Fibroblast of the conjunctiva (primary cell): Measurements from ENCODE around the gene FOXA3.

Source experiments
- DNase-seq: peaks from one replicate; pipeline ENCODE4 v3.0.0-alpha.2; 2010; ENCODE audit warnings: low read depth

Gene FOXA3

GRCh38 chr19:45863840-45864628, at the start of gene FOXA3:
Gene FOXA3, plus strand, starts transcription at chr19:45864326. Its CDS starts 131 bp downstream, at chr19:45864457.
- DNase-seq: no peak

- no peak for DNase-seq
Observed at GRCh38 chr19:45814851-45815480, 49.2 kb upstream of the FOXA3 start, which contains the start of gene RSPH6A. Gene RSPH6A, minus strand, starts transcription at chr19:45815308. Its CDS starts 132 bp downstream, at chr19:45815176.

DNA sequence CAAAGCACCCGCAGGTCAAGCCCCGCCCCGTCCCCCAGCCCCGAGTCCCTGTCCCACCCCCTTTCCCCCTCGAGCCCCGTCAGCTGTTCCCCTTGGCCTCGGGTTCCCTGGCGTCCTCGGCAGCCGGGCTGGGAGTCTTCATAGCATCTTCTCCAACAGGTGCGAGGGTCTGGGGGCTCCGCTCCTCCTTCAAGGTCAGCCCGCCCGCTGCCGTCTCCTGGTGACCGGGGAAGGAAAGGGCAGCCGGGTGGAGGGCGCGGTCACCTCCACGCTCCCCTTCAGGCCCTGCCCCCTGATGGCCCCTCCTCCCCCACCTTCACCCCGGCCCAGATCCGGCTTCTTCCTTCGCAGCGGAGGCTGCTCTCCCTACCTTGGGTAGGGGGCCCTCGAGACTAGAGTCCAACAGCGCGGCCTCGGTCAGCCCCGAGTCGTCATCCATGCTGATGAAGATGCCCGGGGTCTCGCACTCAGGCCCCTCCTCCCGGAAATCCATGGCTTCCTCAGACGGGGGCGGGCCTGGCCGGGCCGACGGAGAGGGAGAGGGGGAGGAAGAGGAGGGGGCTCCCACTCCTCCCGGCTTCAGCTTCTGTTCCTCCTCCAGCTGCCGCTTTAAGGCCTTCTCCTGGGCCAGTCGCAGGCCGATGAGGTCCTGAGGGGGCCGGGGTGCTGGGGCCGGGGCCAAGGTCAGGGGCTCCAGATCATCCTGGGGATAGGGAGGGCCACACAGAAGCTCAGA, 48.5 kb upstream of the FOXA3 start:
- no peak for DNase-seq

GRCh38 chr19:45816236-45817009, 47.7 kb upstream of the FOXA3 start:
- no peak for DNase-seq

GRCh38 chr19:45817010-45817724, 47.0 kb upstream of the FOXA3 start:
- peak; percentile 92 for DNase-seq

GRCh38 chr19:45817725-45818301, 46.3 kb upstream of the FOXA3 start:
- DNase-seq: no peak

GRCh38 chr19:45819769-45820168, 44.4 kb upstream of the FOXA3 start:
- no peak for DNase-seq

DNA sequence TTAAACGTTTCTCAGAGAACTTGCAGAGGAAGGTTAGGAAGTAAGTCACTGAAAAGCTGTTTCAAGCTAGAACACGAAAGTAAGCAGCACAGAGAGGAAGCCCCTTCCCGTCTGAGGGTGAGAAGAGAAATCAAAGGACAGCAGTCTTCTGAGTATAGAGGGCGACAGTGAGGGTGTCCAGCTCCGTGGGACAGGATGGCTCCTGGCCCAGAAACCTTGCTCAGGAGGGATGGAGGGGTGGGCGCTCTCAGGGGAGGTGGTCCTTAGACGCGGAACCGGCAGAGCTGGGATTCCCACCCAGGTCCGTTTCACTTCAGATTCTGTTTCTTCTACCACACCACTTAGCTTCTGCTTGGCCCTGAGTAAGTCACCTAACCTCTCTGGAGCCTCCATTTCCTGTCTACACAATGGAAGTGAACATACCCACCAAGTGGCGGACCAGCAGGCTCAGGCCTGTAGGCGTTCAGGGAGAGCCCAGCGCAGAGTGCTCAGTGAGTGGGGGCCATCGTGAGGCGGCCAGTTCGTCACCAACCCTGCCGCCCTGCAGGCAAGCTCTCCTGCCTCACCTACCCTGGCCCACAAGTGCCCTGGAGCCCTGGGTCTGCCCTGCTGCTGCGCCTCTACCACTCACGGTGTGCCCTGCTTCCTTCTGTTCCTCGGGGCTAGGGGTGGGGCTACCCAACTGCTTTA, 43.6 kb upstream of the FOXA3 start:
- DNase-seq: no peak

DNA sequence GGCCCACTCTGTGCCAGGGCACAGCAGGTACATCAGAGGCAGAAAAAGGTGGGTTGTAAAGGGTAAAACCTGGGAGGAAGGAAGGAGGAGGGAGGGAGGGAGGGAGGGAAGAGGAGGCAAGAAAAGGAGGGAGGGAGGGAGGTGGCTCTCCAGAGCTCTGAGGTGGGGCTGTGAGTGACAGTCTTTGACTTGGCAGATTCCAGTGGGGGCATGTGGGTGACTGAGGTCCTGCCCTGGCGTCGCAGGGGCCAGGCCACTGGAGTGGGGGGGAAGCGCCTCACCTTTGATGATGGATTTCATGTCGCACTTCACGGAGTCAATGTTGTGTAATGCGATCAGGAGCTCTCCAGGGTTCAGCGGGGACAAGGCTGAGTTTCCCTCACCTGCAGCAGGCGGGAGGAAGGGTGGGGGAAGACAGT, 43.0 kb upstream of the FOXA3 start:
- no peak for DNase-seq

GRCh38 chr19:45821570-45821969, 42.6 kb upstream of the FOXA3 start:
- no peak for DNase-seq

DNA sequence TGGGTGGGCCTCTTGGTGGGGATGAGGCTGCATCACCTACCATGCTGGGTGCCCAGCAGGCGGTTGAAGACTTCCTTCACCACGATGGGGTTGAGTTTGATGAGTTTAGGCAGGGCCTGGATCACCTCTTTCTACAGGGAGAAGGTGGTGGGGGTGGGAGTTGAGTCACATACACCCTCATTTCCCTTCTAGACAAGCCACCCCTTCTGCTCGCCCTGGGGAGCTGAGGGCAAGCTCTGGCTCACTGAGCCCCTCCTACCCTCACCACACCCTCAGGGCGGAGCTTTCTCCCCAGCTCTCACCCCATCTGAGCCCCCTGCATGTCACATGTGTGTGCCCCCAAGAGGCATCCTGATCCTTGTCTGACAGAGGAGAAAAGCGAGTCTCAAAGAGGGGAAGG, 41.4 kb upstream of the FOXA3 start:
- no peak for DNase-seq

DNA sequence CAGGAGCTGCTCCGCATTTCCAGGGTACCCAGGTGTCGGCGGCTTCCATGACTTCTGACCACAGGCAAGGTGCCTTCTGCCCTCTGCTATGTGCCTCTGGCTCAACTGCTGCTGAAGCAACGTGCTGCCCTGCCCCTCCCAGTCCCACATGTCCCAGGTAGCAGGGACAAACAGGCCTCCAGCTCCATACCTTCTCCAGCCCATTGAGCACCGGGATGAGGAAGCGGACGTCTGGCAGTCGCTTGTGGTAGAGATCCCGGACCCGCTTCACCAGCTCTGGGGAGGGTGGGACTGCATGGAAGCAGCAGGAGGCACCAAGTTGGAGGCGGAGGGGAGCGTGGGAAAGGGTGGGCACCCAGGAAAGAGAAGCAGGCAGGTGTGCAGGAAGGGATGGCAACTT, 40.9 kb upstream of the FOXA3 start:
- no peak for DNase-seq

- DNase-seq: no peak
Observed at GRCh38 chr19:45824041-45824471, 40.1 kb upstream of the FOXA3 start.

DNA sequence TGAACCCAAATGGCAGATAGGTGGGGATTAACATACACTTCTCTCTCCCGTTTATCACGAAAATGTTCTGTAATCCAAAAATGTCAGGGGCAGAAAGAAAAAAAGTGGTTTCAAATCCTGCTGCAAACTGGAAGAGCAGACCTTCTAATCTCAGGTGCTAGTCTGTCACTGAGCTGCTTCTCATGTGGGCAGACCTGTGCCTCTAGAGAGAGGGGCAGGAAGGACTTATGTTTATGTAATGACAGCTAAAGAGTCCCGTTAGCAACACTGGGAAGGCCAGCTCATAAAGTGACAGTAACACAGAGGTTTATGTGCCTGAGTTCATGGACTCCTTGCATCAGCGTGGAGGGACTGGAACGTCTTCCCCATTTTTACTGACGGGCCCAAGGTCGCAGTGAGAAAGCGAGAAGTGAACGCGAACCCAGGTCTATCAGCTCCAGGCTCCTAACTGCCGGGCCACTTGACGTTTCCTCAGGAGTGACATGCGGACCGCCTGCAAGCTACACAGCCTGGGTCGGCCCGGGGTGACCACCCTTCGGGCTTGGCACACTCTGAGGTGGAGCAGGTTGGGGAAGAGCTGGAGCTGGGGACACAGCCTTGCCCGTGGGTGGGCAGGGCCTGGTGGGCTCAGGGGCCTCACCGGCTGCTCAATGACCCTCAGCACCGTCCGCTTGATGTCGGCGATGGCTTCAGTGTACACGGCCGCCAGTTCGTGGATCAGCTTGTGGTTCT, 39.4 kb upstream of the FOXA3 start:
- no peak for DNase-seq

- no peak for DNase-seq
Observed at GRCh38 chr19:45825263-45825605, 38.9 kb upstream of the FOXA3 start.

DNA sequence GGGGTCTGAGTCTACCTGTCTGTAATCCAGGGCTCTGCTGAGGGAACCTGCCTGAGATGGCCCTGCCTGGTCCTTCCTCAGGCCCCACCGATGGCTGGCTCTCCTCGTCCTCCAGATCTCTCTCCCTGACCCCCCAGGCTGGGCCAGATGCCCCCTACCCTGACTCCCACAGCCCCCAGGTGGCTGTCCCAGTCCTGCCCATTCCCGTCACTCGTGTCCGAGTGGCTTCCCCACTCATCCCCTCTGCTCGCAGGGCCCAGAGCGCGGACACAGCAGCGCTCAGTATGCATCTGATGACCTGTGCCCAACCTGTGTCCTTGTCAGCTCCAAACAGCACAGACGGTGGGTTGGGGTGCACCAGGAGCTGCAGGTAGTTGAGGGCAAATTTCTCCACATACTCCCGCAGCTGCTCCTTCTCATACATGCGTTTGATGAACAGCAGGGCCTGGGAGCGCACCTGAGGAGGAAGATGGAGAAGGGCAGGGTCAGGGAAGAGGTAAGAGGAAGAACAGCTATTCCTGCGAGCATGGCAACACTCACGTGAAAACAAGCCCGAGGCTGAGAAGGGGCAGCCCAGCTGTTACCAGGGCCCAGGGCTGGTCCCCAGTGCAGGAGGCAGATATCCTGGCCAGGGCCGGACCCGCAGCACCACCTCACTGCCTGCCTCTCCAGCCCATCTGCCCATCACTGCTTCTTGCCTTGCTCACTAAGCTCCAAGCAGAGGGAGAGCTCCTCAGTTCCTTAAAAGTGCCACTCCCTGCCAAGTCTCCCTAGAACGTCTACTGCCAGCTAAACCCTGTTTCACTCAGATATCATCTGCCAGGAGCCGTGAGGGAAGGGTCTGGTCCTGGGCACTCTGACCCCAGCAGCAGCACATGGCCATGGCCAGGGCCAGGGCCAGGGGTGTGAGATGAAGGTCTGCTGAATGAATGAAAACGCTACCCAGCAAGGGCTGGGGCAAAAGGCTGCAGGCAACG, 37.9 kb upstream of the FOXA3 start:
- DNase-seq: no peak

DNA sequence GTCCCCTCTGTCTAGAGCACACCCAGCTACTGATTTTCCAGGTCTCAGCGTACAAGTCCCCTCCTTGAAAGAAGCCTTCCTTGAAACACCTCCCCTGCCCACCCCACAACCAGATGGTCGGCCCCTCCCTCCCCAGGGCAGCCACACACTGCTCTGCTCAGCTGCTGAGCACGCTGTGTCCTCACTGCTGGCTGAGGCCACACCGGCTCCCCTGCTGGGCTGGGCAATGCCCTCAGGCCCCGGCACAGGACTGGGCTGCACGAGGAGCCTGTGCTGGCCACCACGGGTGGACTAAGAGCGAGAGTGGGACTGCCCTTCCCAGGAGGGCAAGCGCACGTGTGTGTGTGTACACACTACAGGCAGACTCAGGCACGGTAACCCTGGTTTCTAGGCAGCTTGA, 37.2 kb upstream of the FOXA3 start:
- no peak for DNase-seq

DNA sequence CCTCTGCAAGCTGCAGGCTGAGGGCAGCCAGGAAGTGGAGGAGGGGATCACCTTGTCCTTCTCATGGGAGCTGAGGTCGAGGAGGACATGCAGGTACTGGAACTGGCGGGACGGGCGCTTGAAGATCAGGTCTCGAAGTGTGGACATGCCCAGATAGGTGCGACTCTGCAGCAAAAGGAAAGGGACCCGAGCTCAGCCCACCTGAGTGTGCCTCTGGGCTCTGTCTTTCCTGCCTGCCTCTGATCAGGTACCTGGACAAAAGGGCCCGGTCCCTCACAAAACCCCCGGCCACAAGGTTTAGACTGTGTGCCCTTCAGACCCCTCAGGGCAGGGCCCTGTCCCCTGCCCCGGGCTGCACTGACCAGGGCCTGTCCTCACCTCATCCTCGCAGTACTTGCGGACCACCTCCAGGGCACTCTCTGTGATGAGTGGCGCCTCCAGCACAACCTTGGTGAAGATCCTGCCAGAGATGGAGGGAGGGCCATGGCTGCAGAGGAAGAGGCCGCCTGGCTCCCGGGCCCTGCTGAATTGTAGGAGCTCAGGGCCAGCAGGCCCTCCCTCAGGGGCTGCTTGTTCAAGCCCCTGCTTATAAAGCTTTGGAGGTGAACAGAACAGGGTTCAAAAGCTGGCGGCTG, 36.5 kb upstream of the FOXA3 start:
- DNase-seq: no peak
